SH-SY5Y (cell line): ENCODE results near the gene EXD3.

Experiments
- GATA2 ChIP-seq: IDR thresholded peaks from 2 replicates; pipeline ENCODE4 v1.6.1; 2011; ENCODE audit warnings: mild to moderate bottlenecking, low read depth, low read length
- GATA3 ChIP-seq: IDR thresholded peaks from 2 replicates; pipeline ENCODE4 v1.6.1; 2011; ENCODE audit warnings: low read depth, mild to moderate bottlenecking, low read length, moderate library complexity

The EXD3 gene

GRCh38 chr9:137368431-137369035, 54.4 kb downstream of the EXD3 start:
- TF ChIP-seq GATA3 (no peak), GATA2 (no peak)

- TF ChIP-seq GATA2 (no peak), GATA3 (no peak)
These were observed 55.2 kb downstream of the EXD3 start for GRCh38 chr9:137367506-137368430.

GRCh38 chr9:137366891-137367381, 56.0 kb downstream of the EXD3 start:
- TF ChIP-seq GATA2: no peak
- no peak for TF ChIP-seq GATA3

- TF ChIP-seq GATA3: no peak
- TF ChIP-seq GATA2: no peak
These were observed 56.5 kb downstream of the EXD3 start for GRCh38 chr9:137366445-137366810.

- no peak for TF ChIP-seq GATA3
- no peak for TF ChIP-seq GATA2
These were observed 57.2 kb downstream of the EXD3 start for GRCh38 chr9:137365552-137366444.

GRCh38 chr9:137365056-137365455, 57.9 kb downstream of the EXD3 start:
- TF ChIP-seq GATA2: no peak
- no peak for TF ChIP-seq GATA3

GRCh38 chr9:137359850-137360249, 63.1 kb downstream of the EXD3 start:
- TF ChIP-seq GATA3 (no peak), GATA2 (no peak)

GRCh38 chr9:137358126-137358525, 64.8 kb downstream of the EXD3 start:
- no peak for TF ChIP-seq GATA3
- no peak for TF ChIP-seq GATA2

- TF ChIP-seq GATA2 (no peak), GATA3 (no peak)
These were observed 65.8 kb downstream of the EXD3 start for GRCh38 chr9:137357166-137357565.

- no peak for TF ChIP-seq GATA3
- no peak for TF ChIP-seq GATA2
These were observed 67.1 kb downstream of the EXD3 start for GRCh38 chr9:137355761-137356365.

- TF ChIP-seq GATA3: no peak
- TF ChIP-seq GATA2: no peak
These were observed 67.9 kb downstream of the EXD3 start for GRCh38 chr9:137354845-137355760.

- TF ChIP-seq GATA3: no peak
- no peak for TF ChIP-seq GATA2
These were observed 68.7 kb downstream of the EXD3 start for GRCh38 chr9:137354153-137354844.
